Measurements from ENCODE around the gene NDUFS6. TPM values are rescaled to one million over a fixed set of nuclear protein-coding genes. Genes with fewer than 3 reads are reported as not detected.
"Not testable (repeated sequence)": the region's sequence is repeated elsewhere in the genome, so short reads cannot be mapped to it uniquely, and the experiment has no call there.

Gene NDUFS6
- polyA plus RNA-seq, 2 donors, result 41.8 to 67.4 TPM

DNA sequence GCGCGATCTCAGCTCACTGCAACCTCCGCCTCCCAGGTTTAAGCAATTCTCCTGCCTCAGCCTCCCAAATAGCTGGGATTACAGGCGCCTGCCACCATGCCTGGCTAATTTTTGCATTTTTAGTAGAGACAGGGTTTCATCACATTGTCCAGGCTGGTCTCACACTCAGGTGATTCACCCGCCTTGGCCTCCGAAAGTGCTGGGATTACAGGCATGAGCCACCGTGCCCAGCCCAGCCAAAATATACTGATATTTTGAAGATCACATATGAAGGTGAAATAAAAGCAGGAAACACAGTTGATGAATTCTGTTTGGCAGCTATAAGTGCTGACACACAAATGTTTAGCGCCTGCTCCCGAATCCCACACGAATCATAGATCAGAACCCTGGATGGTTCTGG, 42.6 kb downstream of the NDUFS6 start:
- H3K27ac ChIP-seq (ENCODE audit: low read depth in 2 of 2, low read length in 1 of 2); H3K4me1 ChIP-seq (ENCODE audit: control insufficient read depth in 2 of 2, insufficient read depth in 2 of 2, low read length in 1 of 2); H3K9me3 ChIP-seq (ENCODE audit: control insufficient read depth in 2 of 2, insufficient read depth in 1 of 2, low read depth in 1 of 2, low read length in 1 of 2); H3K27me3 ChIP-seq (ENCODE audit: control insufficient read depth in 1 of 2, insufficient read depth in 2 of 2, low read length in 2 of 2); H3K4me3 ChIP-seq (ENCODE audit: low read depth in 1 of 2, low read length in 2 of 2); H3K36me3 ChIP-seq (ENCODE audit: control insufficient read depth in 2 of 2, insufficient read depth in 2 of 2, low read length in 1 of 2): not testable (repeated sequence)
- WGBS, 2 donors, result 76 to 79% methylated on average over 10 of the region's 10 CpGs

DNA sequence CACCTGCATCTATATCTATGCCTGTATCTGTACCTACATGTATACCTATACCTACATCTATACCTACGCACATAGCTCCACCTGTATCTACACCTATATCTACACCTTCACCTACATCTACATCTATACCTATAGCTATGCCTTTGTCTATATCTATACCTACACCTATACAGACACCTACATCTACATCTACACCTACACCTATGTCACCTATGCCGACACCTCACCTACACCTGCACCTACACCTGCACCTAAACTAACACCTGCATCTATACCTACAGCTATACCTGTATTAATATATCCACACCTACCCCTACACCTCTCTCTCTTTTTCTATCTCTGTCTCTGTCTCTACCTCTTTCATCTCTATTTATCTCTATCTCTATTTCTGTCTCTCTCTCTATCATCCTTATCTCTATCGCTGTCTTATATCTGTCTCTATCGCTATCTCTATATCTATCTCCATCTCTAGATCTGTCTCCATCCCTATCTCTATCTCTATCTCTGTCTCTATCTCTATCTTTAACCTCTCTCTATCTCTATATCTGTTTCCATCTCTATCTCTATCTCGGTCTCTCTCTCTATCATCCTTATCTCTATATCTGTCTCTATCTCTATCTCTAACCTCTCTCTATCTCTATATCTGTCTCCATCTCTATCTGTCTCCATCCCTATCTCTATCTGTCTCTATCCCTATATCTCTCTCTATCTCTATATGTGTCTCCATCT, 43.7 kb downstream of the NDUFS6 start:
- H3K9me3 ChIP-seq (ENCODE audit: control insufficient read depth in 2 of 2, insufficient read depth in 1 of 2, low read depth in 1 of 2, low read length in 1 of 2), result peaks cover 0 to 4% of the 10 kb centered on the region in 2 donors
- H3K27me3 ChIP-seq (ENCODE audit: control insufficient read depth in 1 of 2, insufficient read depth in 2 of 2, low read length in 2 of 2), result no peaks in the 10 kb centered on the region
- no peak overlapping the region for H3K27ac ChIP-seq (ENCODE audit: low read depth in 2 of 2, low read length in 1 of 2)
- WGBS, 2 donors, result 96 to 97% methylated on average over 5 of the region's 5 CpGs
- no peak overlapping the region for H3K4me3 ChIP-seq (ENCODE audit: low read depth in 1 of 2, low read length in 2 of 2)
- no peaks in the 10 kb centered on the region for H3K36me3 ChIP-seq (ENCODE audit: control insufficient read depth in 2 of 2, insufficient read depth in 2 of 2, low read length in 1 of 2)
- no peaks in the 10 kb centered on the region for H3K4me1 ChIP-seq (ENCODE audit: control insufficient read depth in 2 of 2, insufficient read depth in 2 of 2, low read length in 1 of 2)

DNA sequence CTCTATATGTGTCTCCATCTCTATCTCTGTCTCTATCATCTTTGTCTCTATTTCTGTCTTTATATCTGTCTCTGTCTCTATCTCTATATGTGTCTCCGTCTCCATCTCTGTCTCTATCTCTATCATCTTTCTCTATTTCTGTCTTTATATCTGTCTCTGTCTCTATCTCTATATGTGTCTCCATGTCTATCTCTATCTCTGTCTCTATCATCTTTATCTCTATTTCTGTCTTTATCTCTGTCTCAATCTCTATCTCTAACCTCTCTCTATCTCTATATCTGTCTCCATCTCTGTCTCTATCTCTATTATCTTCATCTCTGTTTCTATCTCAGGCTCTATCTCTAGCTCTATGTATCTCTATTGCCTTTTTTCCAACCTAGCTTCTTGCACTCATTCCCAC, 44.5 kb downstream of the NDUFS6 start:
- Histone ChIP-seq H3K9me3 (ENCODE audit: control insufficient read depth in 2 of 2, insufficient read depth in 1 of 2, low read depth in 1 of 2, low read length in 1 of 2) (peaks cover 0 to 4% of the 10 kb centered on the region in 2 donors), H3K27me3 (ENCODE audit: control insufficient read depth in 1 of 2, insufficient read depth in 2 of 2, low read length in 2 of 2) (no peaks in the 10 kb centered on the region)
- WGBS, 2 donors, result 95 to 99% methylated on average over 1 of the region's 1 CpG

DNA sequence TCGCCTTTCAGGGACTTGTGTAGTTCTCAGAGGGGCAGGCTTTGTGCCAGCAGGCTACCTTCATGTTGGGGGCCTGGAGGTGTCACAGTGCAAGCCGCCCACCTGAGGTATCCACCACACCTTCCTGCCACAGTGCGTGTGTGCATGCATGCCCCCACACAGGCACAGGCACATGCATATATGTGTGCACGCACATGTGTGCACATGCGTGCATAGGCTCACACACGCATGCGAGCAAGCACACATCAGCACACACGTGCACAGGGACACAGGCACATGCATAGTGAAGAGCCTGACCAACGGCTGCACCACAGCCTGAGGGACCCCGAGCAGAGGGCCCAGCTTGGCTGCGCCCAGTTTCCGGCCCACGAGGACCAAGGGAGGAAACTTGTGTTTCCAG, 45.4 kb downstream of the NDUFS6 start:
- H3K36me3 ChIP-seq (ENCODE audit: control insufficient read depth in 2 of 2, insufficient read depth in 2 of 2, low read length in 1 of 2), result no peaks in the 10 kb centered on the region
- peaks cover 0 to 5% of the 10 kb centered on the region in 2 donors for H3K9me3 ChIP-seq (ENCODE audit: control insufficient read depth in 2 of 2, insufficient read depth in 1 of 2, low read depth in 1 of 2, low read length in 1 of 2)
- H3K27ac ChIP-seq (ENCODE audit: low read depth in 2 of 2, low read length in 1 of 2), result no peak overlapping the region
- peaks cover 3 to 5% of the 10 kb centered on the region in 2 donors for H3K4me1 ChIP-seq (ENCODE audit: control insufficient read depth in 2 of 2, insufficient read depth in 2 of 2, low read length in 1 of 2)
- H3K4me3 ChIP-seq (ENCODE audit: low read depth in 1 of 2, low read length in 2 of 2), result no peak overlapping the region
- 87 to 88% methylated on average over 13 of the region's 13 CpGs for WGBS, 2 donors
- H3K27me3 ChIP-seq (ENCODE audit: control insufficient read depth in 1 of 2, insufficient read depth in 2 of 2, low read length in 2 of 2), result peaks cover under 1 to 2% of the 10 kb centered on the region in 2 donors

More for the DNA sequence above, 44.5 kb downstream of the NDUFS6 start:
- Histone ChIP-seq H3K4me3 (ENCODE audit: low read depth in 1 of 2, low read length in 2 of 2) (no peak overlapping the region), H3K27ac (ENCODE audit: low read depth in 2 of 2, low read length in 1 of 2) (no peak overlapping the region), H3K4me1 (ENCODE audit: control insufficient read depth in 2 of 2, insufficient read depth in 2 of 2, low read length in 1 of 2) (no peaks in the 10 kb centered on the region), H3K36me3 (ENCODE audit: control insufficient read depth in 2 of 2, insufficient read depth in 2 of 2, low read length in 1 of 2) (no peaks in the 10 kb centered on the region)

DNA sequence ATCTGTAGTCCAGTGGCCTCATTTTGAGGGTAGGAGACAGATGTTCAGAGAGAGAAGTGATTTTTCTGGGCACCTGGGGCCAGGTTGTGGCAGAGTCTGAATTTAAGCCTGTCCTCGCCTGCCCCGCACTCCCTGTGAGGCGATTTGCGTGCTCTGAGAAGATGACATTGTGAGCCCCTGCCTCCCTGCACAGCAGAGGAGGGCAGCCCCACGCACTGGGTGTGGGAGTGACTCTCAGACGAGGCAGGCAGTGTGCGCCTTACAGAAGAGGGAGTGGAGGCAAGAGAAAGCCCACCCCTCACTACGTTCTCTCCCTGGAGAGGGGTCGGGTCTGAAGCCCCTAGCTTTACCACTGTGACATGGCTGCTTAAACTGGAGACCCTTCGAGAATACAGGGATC, 45.8 kb downstream of the NDUFS6 start:
- WGBS, 2 donors, result 71 to 77% methylated on average over 10 of the region's 10 CpGs
- Histone ChIP-seq H3K36me3 (ENCODE audit: control insufficient read depth in 2 of 2, insufficient read depth in 2 of 2, low read length in 1 of 2) (no peaks in the 10 kb centered on the region), H3K27ac (ENCODE audit: low read depth in 2 of 2, low read length in 1 of 2) (no peak overlapping the region), H3K9me3 (ENCODE audit: control insufficient read depth in 2 of 2, insufficient read depth in 1 of 2, low read depth in 1 of 2, low read length in 1 of 2) (peaks cover 0 to 6% of the 10 kb centered on the region in 2 donors), H3K4me3 (ENCODE audit: low read depth in 1 of 2, low read length in 2 of 2) (no peak overlapping the region), H3K4me1 (ENCODE audit: control insufficient read depth in 2 of 2, insufficient read depth in 2 of 2, low read length in 1 of 2) (peaks cover 3 to 5% of the 10 kb centered on the region in 2 donors), H3K27me3 (ENCODE audit: control insufficient read depth in 1 of 2, insufficient read depth in 2 of 2, low read length in 2 of 2) (peaks cover 2 to 5% of the 10 kb centered on the region in 2 donors)

DNA sequence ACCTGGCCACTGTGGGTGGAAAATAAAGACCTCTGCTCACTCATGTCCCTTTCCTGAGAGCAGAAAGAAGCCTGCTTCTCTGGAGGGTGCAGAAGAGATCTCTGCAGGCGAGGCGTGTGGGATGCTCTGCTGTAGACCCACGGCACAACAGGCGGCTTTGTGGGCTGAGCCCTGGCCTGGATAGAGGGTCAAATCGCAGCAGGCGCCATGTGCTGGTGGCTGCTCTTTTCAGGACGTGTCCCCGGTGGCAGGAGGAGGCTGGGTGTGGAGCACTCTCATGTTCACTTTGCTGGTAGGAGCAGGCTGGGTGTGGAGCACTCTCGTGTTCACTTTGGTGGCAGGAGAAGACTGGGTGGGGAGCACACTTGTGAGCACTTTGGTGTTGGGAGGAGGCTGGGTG, 46.4 kb downstream of the NDUFS6 start:
- peaks cover 2 to 5% of the 10 kb centered on the region in 2 donors for H3K27me3 ChIP-seq (ENCODE audit: control insufficient read depth in 1 of 2, insufficient read depth in 2 of 2, low read length in 2 of 2)

DNA sequence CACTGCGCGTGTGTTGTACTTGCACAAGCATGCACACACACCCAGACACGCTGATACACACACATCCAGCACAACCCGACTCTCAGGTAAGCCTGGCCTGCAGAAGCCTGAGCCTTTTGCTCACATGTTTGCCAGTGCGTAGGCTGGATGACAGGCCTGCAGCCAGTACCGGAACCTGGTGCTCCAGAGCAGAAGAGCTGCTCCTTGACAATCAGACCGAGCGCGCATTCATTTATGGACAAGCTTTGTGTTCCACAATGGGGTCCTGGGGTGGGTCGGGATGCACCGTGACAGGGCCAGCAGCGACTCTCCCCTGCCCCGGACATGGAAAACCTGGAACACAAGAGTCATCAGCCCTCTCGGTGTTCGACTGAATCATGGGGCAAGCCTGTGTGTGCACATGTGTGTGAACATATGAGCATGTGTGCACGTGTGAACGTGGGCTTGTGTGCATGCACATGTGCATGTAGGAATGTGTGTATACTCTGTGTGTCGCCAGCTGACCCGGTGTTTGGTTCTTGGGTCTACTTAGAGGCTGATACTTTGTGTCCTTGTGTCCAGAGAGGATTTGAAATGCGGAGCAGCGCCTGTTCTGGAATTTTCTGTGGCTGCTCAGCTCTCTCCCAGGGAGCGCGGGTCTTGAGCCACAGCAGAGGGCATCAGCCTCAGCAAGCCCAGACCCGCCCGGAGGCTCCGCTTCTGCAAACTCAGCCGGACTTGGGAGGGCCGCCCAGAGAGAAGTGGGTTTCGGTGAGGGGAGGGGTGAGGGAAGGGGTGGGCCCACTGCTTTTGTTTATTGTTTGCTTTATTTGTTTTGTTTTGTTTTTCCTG, 49.3 kb downstream of the NDUFS6 start:
- H3K9me3 ChIP-seq (ENCODE audit: control insufficient read depth in 2 of 2, insufficient read depth in 1 of 2, low read depth in 1 of 2, low read length in 1 of 2), result peaks cover 0 to 6% of the 10 kb centered on the region in 2 donors
- H3K27me3 ChIP-seq (ENCODE audit: control insufficient read depth in 1 of 2, insufficient read depth in 2 of 2, low read length in 2 of 2), result peaks cover 2 to 5% of the 10 kb centered on the region in 2 donors
- H3K4me3 ChIP-seq (ENCODE audit: low read depth in 1 of 2, low read length in 2 of 2), result no peak overlapping the region
- 58 to 64% methylated on average over 29 of the region's 29 CpGs for WGBS, 2 donors
- no peak overlapping the region for H3K27ac ChIP-seq (ENCODE audit: low read depth in 2 of 2, low read length in 1 of 2)
- peaks cover 3 to 5% of the 10 kb centered on the region in 2 donors for H3K4me1 ChIP-seq (ENCODE audit: control insufficient read depth in 2 of 2, insufficient read depth in 2 of 2, low read length in 1 of 2)
- no peaks in the 10 kb centered on the region for H3K36me3 ChIP-seq (ENCODE audit: control insufficient read depth in 2 of 2, insufficient read depth in 2 of 2, low read length in 1 of 2)

More for the DNA sequence above, 46.4 kb downstream of the NDUFS6 start:
- no peak overlapping the region for H3K4me3 ChIP-seq (ENCODE audit: low read depth in 1 of 2, low read length in 2 of 2)
- no peaks in the 10 kb centered on the region for H3K36me3 ChIP-seq (ENCODE audit: control insufficient read depth in 2 of 2, insufficient read depth in 2 of 2, low read length in 1 of 2)
- 77 to 78% methylated on average over 9 of the region's 9 CpGs for WGBS, 2 donors
- H3K27ac ChIP-seq (ENCODE audit: low read depth in 2 of 2, low read length in 1 of 2), result no peak overlapping the region
- H3K9me3 ChIP-seq (ENCODE audit: control insufficient read depth in 2 of 2, insufficient read depth in 1 of 2, low read depth in 1 of 2, low read length in 1 of 2), result peaks cover 0 to 6% of the 10 kb centered on the region in 2 donors
- peaks cover 3 to 5% of the 10 kb centered on the region in 2 donors for H3K4me1 ChIP-seq (ENCODE audit: control insufficient read depth in 2 of 2, insufficient read depth in 2 of 2, low read length in 1 of 2)

DNA sequence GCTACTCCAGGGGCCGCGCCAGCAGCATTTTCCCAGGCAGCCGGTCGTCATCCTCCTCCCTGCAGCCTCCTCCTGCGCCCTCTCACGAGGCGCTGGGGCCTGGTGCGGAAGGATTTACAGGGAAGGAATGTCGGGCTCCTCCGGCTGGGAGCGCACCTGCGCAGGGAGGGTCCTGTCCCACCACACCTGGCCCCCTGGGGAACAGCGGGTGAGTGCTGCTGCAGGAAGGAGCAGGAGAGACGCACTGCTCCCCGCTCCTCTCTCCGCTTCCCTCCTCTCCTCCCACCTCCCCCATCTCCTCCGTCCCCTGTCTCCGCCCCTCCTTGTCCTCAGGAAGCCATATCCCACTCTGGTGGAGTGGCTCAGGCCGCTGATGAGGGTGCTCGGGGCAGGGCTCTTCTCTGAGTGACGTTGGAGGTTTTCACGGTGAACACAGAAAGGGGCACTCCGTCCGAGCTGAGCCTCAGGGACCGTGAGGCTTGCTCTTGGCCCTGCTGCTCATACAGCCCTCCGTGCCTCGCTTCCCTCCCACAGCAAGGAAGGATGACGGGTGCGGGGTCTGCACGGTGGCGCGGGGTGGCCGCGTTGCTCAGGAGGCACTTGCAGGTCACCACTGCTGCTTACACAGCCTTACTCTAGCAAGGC, 50.2 kb downstream of the NDUFS6 start:
- peaks cover 2 to 5% of the 10 kb centered on the region in 2 donors for H3K27me3 ChIP-seq (ENCODE audit: control insufficient read depth in 1 of 2, insufficient read depth in 2 of 2, low read length in 2 of 2)
- 11 to 16% methylated on average over 32 to 34 of the region's 34 CpGs for WGBS, 2 donors
- no peak overlapping the region for H3K27ac ChIP-seq (ENCODE audit: low read depth in 2 of 2, low read length in 1 of 2)
- no peak overlapping the region for H3K4me3 ChIP-seq (ENCODE audit: low read depth in 1 of 2, low read length in 2 of 2)
- H3K9me3 ChIP-seq (ENCODE audit: control insufficient read depth in 2 of 2, insufficient read depth in 1 of 2, low read depth in 1 of 2, low read length in 1 of 2), result peaks cover 0 to 6% of the 10 kb centered on the region in 2 donors
- peaks cover 3 to 5% of the 10 kb centered on the region in 2 donors for H3K4me1 ChIP-seq (ENCODE audit: control insufficient read depth in 2 of 2, insufficient read depth in 2 of 2, low read length in 1 of 2)
- no peaks in the 10 kb centered on the region for H3K36me3 ChIP-seq (ENCODE audit: control insufficient read depth in 2 of 2, insufficient read depth in 2 of 2, low read length in 1 of 2)

DNA sequence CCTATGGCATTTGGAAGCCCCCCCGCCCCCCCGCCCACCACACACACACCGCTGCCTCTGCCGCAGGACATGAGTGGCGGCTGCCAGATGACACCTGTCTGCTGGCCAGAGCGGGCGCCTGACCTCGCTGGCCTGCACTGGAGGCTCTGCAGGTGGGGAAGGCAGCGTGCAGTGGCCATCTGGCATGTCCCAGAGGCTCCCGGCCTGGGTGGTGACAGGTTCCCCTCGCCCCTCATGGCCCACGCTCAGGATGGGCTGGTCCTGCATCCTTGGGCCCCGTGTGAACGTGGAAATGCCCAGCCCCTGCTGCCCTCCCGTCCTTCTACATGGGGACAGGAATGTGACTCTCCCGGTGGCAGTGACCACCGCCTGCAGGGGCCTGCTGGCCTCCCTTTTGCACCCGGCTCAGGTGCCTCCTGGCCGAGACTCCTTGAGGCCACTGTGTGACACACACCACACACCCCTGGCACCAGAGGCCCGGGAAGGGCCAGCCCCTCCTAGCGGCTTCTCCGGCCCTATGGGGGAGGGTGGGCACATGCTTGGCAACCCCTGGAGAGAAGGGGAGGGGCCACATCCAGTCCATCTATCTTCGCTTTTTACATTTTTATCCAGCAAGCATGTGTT, 51.2 kb downstream of the NDUFS6 start:
- Histone ChIP-seq H3K4me1 (ENCODE audit: control insufficient read depth in 2 of 2, insufficient read depth in 2 of 2, low read length in 1 of 2) (peaks cover 3 to 5% of the 10 kb centered on the region in 2 donors), H3K9me3 (ENCODE audit: control insufficient read depth in 2 of 2, insufficient read depth in 1 of 2, low read depth in 1 of 2, low read length in 1 of 2) (peaks cover 0 to 2% of the 10 kb centered on the region in 2 donors), H3K36me3 (ENCODE audit: control insufficient read depth in 2 of 2, insufficient read depth in 2 of 2, low read length in 1 of 2) (no peaks in the 10 kb centered on the region), H3K4me3 (ENCODE audit: low read depth in 1 of 2, low read length in 2 of 2) (no peak overlapping the region), H3K27ac (ENCODE audit: low read depth in 2 of 2, low read length in 1 of 2) (no peak overlapping the region), H3K27me3 (ENCODE audit: control insufficient read depth in 1 of 2, insufficient read depth in 2 of 2, low read length in 2 of 2) (peaks cover 2 to 5% of the 10 kb centered on the region in 2 donors)
- 65 to 67% methylated on average over 23 of the region's 23 CpGs for WGBS, 2 donors

Data from esophagus (tissue), 2 donors.